Activated CD4-positive, alpha-beta T cell treated with anti-CD3 and anti-CD28 coated beads for 4 hours (primary cell): ENCODE measurements around the gene CRYBG3.

Source experiments
- DNase-seq, 2 donors: peaks; one replicate each; pipeline ENCODE4 v3.0.0-alpha.2; 2020

Gene CRYBG3

DNA sequence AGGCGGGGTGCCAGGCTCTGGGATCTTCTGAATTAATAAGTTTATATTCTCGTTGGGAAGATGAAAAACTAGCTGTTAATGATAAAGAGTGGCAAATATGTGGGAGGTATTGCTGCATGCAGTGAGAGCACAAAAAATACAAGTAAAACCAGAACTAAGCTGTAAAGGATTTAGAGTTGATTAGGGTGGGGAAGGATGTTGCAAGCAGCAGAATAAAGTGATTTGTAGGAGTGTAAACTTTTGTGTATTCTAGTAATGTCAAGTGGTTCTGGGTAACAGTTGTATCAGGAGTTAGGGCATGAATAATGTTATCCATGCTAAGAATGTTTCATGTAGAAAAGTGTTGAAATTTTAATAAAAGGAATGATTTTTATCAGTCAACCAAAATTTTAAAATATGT lies 18.1 kb downstream of the CRYBG3 start:
- no peak for DNase-seq

DNA sequence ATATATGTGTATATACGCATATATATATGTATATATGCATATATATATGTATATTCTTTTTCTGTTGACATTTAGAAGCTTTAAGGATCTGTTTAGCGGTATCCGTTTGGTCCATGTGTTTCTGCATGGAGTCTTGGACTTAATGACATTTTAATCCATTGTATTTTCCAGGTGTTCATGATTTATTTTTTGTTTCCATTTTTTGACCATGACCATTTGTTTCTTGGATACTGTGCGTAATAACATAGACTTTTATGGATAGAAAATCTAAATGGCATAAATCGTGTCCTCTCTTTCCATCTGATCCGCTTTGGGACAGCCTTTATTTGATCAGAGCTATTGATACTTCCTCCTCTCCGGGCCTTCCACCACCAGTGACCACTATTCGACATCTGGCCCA lies 19.5 kb downstream of the CRYBG3 start:
- no peak for DNase-seq

DNA sequence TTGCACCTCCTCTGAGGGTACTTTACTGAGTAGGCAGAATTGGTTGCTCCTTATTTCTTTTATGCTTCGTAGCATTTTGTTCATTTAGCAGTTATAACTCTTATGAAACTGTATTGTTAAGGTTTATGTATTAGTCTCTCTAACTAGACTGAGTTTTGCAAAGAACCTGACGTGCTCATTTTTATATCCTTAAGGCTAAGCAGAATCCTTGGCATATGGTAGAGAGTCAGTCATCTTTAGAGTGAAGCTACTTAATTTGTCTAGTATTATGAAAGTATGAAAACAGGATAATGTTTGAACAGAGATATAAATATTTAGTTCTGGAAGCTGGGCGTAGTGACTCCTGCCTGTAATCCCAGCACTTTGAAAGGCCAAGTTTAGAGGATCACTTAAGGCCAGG lies 20.1 kb downstream of the CRYBG3 start:
- no peak for DNase-seq

DNA sequence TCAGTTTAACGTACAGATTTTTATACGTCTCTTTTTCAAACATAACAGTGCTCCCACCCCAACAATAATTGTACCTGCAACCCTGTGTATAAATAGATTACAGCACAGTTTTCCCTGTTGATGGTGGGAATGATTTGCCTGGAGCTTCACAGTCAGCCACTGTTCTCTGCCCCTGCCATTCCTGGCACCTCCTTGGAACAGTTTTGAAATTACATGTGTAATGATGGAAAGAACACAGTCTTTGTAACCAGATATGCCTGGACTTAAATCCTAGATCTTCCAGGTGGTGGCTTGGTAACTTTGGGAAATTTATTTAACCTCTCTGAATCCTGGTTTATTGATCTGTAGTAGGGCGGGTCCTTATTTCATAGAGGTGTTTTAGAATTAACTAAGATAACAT lies 27.0 kb downstream of the CRYBG3 start:
- no peak for DNase-seq

DNA sequence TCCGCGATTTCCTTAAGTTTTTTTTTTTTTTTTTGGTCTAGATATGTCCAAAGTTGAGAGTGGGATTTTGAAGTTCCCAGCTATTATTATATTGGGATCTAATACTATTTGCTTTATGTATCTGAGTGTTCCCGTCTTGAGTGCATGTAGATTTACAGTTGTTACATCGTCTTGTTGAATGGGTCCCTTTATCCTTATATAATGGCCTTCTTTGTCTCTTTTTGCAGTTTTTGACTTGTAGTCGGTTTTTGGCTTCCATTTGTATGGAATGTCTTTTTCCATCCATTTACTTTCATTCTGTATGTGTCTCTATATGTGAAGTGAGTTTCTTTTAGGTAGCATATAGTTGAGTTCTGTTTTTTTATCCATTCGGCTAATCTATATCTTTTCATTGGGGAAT lies 35.6 kb downstream of the CRYBG3 start:
- no peak for DNase-seq

DNA sequence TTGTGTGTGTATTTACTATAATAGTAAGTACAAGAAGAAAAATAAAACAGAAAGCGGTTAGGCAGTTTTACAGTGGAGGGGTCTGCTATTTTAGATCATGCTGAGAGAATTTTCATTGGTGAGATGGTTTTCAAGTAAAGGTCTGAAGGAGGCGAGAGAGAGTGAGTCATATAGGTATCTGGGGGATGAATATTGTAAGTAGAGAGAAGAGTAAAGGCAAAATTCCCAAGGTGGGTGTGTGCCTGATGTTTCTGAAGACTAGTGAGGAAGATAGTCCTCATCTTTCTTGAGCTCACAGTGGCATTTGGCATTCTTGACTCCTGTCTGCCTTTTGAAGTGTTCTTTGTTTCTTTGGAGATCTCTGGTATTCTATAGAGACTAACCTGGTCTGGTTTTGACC lies 38.6 kb downstream of the CRYBG3 start:
- no peak for DNase-seq

DNA sequence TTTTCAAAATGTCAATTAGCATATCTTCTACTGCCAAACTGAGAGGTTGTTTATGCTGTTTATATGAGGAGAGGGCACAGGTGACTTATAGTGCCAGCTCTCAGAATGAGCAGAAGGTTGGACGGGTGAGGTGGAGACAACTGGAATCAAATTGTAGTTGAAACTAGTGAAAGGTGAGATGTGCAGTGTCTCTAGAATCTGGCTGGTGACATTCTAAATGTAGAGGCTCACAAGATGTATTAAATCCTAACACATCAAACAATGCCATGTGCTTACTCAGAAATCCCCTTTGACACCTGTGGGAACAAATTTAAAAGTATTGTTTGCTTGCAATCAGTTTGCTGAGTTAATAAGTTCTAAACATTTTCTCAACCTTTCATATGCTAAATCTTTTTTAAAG lies 40.8 kb downstream of the CRYBG3 start:
- no peak for DNase-seq

DNA sequence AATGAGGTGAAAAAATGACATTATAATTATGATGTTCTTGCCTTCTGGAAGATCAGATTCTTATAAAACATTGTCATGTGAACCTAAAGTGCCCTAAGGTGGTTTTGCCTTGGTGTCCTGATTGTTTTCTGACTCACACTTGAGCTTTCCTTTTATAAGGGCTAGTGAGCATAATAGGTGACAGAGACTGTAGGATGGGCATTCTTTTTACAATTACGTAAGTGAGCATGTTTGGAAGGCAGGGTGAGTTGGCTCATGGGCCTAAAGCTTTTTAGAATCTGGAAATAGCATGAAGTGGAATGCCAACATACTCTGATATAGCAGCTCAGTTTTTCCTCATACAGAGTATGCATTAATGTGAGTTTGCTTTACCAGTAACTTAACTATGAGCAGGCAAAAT lies 41.2 kb downstream of the CRYBG3 start:
- DNase-seq, result no peak

DNA sequence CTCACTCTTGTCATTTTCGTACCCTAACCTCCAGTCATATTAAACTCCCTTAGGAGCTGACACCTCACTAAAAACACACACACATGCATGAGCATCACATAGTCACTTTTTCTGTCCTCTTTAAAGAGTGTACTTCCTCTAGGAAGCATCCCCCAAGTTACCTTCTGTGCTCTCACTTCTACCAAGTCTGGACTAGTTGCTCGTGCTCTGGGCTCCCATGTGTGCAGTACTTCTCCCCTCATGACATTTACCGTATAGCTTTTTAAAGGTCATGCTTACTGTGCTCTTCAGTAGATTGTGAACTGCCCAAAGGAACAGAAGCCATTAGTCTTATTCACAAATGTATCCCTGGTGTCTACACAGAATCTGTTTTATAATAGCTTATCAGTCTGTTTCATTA lies 42.0 kb downstream of the CRYBG3 start:
- no peak for DNase-seq

DNA sequence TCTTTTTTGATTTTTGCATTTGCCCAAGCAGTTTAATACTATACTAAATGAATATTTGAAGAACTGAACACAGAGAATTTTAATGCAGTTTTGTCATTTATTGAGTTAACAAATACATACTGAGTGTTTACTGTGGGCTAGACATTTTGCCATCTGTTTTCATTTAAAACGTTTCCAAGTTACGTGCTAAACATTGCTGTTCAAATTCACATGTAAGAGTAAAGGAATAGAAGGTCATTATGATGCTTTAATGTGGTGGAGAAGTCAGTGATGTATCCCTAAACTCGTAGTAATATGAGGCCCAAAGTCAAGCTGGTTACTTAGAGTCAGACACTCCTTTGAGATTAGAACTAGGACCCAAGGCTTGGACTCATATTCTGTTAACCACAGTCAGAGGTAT lies 49.4 kb downstream of the CRYBG3 start:
- no peak for DNase-seq

DNA sequence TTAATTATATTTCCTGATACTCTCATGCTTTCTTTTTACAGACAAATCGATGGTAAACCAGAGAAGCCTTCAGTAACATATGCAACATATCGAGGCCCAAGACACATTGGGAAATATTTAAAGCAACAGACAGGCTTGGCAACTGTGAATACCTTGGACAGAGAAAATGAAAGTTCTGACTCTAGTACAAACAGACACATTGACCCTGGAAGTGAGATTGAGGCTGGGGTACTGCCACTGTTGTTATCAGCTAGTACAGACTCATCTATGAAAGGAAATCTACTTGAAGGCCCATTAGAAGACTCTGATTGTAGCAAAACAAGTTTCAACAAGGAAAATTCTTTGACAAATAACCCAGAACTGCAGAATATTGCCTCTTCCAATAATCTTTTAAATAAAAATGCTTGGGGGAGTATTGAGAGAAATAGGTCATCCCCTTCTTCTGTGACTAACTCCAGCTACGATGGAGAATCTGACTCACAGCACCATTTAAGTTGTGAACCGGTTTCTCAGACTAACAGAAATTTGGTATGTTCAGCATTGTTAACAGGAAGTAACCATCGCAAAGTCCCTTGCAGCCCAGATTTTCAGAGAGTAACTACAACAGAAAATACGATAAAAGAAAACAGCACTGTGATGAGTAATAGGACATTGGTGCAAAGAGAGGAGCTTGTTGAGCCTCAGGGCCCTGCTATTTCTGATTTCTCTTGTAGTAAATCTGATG lies 50.2 kb downstream of the CRYBG3 start:
- peak; percentile 41 to 47 for DNase-seq

DNA sequence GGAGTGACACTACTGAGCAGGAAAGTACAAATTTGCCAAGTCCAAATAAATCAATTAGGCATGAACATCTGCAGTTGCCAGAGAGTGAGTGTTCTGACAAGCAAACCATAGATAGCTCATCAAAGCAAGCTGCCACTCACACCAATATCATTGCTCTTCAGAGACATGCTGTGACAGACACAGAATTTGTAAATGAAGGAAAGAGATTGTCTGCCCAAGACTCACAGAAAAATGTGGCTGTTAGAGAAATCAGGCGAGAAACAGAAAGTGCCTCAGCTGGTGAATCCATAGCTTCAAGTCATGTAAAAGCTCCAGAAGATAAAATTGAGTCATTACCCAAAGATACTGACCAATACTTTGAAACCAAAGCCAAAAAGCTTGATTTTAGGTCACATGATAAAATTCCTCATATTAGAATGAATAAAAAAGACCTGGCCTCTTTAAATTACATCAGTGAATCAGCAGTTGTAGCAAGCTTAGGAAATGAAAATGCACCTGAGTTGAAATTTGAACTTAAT lies 50.8 kb downstream of the CRYBG3 start:
- DNase-seq, result no peak

DNA sequence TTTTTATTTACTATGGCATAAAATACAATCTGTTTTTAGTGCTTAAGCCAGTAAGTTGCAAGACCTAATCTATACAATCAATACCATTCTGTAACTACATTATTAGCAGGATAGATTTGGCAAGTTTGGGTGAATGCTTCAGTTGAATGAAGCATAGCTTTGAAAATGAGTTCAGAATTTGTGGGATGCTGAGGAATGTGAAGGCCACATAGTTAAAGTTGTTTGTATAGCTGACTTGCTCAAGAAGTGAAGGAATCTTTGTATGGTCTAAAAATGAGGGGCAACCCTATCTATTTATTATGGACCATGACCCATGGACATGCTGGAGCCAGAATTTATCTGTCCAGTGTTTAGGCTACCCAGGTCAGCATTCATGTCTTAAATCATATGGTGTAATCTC lies 58.5 kb downstream of the CRYBG3 start:
- no peak for DNase-seq

DNA sequence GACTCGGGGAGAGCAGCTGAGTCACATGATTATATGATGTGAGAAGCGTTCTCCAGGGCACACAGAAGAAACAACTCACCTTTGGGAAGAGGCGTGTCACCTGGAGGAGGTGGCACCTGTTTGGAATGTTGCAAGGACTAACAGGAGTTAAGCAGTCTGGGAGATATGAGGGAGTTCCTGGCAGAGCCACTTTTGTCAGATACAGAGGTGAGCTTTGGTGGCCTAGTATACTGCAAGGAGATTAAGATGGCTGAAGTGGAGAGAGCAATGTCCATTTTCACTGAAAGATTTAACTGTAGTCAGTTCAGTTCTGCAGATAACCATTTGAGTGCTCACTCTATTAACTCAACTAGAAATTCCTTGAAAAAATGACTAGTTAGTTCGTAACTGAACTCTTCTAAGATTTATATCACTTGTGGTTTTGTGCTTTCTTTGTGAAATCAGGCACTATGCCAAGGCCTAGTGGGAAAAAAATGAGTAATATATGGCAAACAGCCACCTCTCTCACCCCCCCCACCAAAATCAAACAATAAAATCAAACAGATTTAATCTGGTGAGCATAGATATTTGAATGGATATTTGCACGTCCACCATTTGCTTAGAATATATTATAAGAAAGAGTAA lies 61.3 kb downstream of the CRYBG3 start:
- DNase-seq, result peak; percentile 16 to 35

DNA sequence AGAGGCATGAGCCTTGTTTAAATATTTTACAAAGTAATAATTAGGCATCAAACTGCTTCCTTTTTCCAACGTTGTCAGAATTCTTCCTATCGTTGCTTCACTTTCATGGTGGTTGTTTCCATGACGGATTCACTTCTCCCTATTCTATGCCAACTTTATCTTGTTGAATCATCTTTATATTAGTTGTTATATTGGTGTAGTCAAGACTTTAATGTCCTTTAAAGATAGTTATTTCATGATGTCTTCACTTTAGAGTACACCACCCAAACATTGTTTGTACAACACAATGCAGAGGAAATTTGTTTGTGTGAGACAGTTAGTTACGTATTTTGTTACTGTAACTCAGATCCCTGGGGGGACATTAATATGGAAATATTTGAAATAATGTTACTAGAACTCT lies 61.9 kb downstream of the CRYBG3 start:
- no peak for DNase-seq

DNA sequence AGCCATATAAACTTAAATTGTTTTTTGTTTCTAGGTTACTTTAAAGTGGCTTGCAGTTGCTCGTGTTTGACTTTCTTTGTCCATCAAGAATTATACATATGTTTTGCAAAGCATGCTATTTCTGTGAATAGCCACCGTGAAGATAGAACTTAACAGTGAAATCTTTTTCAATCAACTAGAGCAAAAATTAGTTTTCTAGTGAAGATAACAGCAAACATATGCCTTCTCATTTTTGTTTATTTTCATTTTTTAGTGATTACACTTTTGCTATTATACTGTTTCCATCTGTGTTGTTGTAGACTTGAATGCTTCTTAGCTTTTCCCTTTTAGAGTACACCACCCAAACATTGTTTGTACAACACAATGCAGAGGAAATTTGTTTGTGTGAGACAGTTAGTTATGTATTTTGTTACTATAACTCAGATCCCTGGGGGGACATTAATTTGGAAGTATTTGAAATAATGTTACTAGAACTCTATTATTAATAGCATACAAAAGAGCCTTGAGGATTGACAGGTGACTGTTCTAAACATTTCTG lies 62.8 kb downstream of the CRYBG3 start:
- DNase-seq, result no peak

DNA sequence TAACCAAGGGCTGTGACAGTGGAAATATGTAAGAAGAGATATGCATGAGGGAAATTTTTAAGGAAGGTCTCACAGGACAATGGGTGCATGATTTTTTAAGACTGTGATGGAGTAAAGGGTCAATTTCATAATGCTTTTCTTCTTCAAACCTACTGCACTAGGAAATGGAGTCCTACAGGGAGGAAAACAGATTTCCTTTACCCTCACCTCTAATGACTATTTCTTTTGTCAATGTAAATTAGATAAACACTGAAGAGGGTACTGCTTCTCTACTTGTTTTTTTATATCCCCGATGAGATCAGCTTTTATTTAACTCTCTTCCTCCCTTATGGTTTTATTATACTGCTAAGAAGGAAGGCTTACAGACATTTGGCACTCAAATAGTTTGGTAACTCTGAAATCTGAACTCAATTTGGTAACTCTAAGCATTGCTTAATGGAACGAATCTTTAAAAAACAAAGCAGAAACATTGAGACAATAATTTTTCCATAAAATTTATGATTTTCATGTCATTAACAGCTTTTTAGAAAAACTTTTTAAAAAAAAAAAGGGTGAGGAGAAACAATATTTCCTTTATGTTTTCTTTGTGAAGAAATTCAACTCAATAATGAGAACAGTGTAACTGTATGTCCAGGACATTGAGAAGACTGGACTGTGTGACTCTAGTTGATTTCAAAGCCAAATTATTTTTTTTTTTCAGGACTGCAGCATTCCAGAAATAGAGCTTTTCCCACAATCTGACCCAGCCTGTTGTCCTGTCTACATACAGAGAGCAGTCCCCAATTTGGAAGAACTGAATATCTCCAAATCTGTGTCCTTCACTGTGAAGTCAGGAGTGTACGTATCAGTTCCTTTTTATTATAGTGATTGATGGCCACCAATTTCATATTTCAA lies 64.4 kb downstream of the CRYBG3 start:
- no peak for DNase-seq

DNA sequence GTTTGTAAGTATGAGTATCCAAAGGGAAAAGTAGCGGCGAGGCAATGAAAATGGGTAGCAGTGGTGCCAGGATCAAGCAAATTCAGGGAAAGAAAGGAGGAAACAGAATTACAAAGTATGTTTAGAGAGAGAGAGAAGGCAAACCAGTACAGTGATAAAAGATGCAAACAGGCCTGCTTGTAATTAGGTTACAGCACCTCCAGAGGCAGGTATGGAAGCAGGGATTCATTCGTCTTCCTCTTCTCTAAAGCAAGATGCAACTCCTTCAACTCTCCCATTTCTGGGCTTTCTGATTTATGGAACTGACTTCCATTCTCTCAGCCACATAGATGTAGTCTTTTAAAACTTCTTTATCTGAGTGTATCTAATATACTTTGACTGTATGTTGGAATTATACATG lies 68.0 kb downstream of the CRYBG3 start:
- DNase-seq, result no peak

DNA sequence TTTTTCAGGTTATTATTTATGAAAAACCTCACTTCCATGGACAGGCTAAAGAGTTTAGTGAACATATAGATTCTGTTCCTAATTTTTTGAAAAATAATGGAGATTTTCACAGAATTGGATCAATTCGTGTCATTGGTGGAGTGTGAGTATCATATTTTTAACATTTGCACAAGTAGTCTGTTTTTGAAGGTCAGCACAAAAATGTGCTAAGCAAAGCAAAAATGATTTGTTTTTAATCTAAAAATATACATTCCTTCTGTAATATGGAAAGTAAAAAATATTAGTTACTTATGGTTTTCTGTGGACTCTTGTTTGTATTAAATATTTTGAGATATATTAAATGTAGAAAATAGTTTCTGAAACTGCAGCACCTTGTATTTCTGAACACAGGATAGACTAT lies 71.0 kb downstream of the CRYBG3 start:
- DNase-seq, result no peak

DNA sequence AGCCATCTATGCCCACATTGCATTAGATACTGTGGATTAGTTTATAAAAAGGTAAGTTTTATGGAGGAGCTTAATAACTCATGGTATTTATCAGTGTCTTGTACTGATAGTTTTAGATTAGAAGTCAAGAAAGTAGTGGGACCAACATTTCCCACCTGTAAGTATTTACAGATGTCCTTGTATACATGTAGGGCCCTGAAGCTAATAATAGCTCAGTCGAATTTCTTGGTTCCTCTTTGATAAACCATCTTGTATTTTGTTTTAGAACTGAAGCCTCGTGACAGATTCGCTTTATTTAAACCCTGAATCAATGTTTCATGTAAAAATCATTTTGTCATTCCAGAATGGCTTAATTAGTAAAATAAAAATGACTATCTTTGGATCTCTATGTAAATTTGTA lies 73.4 kb downstream of the CRYBG3 start:
- no peak for DNase-seq

DNA sequence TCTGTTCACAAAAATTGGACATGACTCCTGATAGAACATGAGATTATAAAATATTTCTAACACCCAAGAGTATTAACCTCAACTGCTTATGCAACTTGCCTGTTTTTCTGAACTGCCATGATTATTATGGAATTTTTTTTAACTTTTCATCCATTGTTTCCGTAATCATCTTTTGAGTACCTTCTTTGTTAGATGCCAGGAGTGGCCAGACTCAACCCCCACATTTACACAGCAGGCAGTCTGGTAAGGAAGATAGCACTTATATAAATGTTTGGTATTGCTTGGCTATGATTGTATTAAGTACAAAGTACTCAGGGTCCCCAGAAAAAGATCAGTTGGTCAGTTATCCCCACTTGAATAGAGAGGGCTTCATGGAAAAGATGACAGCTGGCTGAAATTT lies 74.3 kb downstream of the CRYBG3 start:
- DNase-seq, result no peak

DNA sequence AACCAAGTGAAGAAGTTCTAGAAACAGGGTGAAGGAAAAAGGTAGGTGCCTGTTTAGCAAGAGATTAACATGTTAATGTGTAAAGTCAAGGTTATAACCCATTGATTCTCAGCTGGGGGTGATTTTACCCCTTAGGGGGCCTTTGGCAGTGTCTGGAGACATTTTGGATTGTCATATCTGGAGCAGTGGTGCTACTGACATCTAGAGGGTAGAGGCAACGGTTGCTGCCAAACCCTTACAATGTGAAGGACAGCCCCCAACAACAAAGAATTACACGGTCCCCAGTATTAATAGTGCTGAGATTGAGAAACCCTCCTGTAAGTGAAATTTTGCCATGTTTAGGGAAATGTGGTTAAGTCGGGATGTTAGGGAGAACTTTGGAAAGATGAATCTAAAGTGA lies 74.7 kb downstream of the CRYBG3 start:
- no peak for DNase-seq

DNA sequence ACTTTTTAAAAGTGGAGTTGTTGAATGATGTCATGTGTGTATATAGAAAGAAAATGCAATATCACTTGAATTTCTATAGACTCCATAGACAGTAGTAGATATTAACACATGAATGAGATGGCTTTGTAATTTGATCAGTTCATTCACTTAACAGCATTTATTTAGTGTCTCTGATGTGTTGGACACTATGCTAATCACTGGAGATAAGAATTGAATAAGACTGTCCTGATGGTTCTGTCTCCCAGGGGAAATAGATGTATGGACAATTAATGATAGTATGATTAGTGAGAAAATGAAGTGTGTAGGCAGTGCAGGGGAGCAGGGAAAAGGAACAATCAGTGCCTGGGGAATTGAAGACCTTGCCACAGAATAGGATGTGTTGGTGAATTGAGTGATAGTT lies 77.5 kb downstream of the CRYBG3 start:
- DNase-seq, result no peak
